ENCODE data around the gene SCRN1. TPM values are rescaled to one million over a fixed set of nuclear protein-coding genes. Genes with fewer than 3 reads are reported as not detected.

The SCRN1 gene
- total RNA-seq, 1 donor from 2014 or later = 61.9 TPM

GRCh38 chr7:30005464-30005863 lies 15.9 kb upstream of the SCRN1 start:
- TF ChIP-seq CTCF (conservative IDR thresholded peaks at IDR 0.05; ENCODE audit: low read depth, low read length) = no peak
- no peak for DNase-seq (ENCODE audit: low read depth)
- no peak overlapping the region for H3K4me3 ChIP-seq (ENCODE audit: low read depth, low read length)

GRCh38 chr7:30003098-30003497 lies 13.5 kb upstream of the SCRN1 start:
- H3K4me3 ChIP-seq (ENCODE audit: low read depth, low read length) = no peak overlapping the region
- TF ChIP-seq CTCF (conservative IDR thresholded peaks at IDR 0.05; ENCODE audit: low read depth, low read length) = no peak

GRCh38 chr7:30001998-30002397 lies 12.4 kb upstream of the SCRN1 start:
- DNase-seq (ENCODE audit: low read depth) = no peak
- no peak for TF ChIP-seq CTCF (conservative IDR thresholded peaks at IDR 0.05; ENCODE audit: low read depth, low read length)

More at GRCh38 chr7:30003098-30003497, 13.5 kb upstream of the SCRN1 start:
- DNase-seq (ENCODE audit: low read depth) = no peak

GRCh38 chr7:29998489-29998888 lies 8.9 kb upstream of the SCRN1 start:
- no peak overlapping the region for H3K4me3 ChIP-seq (ENCODE audit: low read depth, low read length)
- DNase-seq (ENCODE audit: low read depth) = no peak
- TF ChIP-seq CTCF (conservative IDR thresholded peaks at IDR 0.05; ENCODE audit: low read depth, low read length) = no peak

More at GRCh38 chr7:30001998-30002397, 12.4 kb upstream of the SCRN1 start:
- no peak overlapping the region for H3K4me3 ChIP-seq (ENCODE audit: low read depth, low read length)

GRCh38 chr7:29996321-29996720 lies 6.7 kb upstream of the SCRN1 start:
- DNase-seq (ENCODE audit: low read depth) = no peak
- H3K4me3 ChIP-seq (ENCODE audit: low read depth, low read length) = no peak overlapping the region
- no peak for TF ChIP-seq CTCF (conservative IDR thresholded peaks at IDR 0.05; ENCODE audit: low read depth, low read length)

- no peak for DNase-seq (ENCODE audit: low read depth)
- no peak overlapping the region for H3K4me3 ChIP-seq (ENCODE audit: low read depth, low read length)
- no peak for TF ChIP-seq CTCF (conservative IDR thresholded peaks at IDR 0.05; ENCODE audit: low read depth, low read length)
Observed at GRCh38 chr7:29995652-29996051, 6.1 kb upstream of the SCRN1 start.

- no peak overlapping the region for H3K4me3 ChIP-seq (ENCODE audit: low read depth, low read length)
- TF ChIP-seq CTCF (conservative IDR thresholded peaks at IDR 0.05; ENCODE audit: low read depth, low read length) = no peak
- DNase-seq (ENCODE audit: low read depth) = no peak
Observed at GRCh38 chr7:29993140-29993539, 3.5 kb upstream of the SCRN1 start.

All from epithelial cell of proximal tubule (primary cell).